Kidney (tissue), 14 donors: ENCODE measurements around the gene SMARCD1. TPM values are rescaled to one million over a fixed set of nuclear protein-coding genes. Genes with fewer than 3 reads are reported as not detected.

Experiments
- DNase-seq, 5 donors: peaks; one replicate each; pipeline ENCODE4 v3.0.0-alpha.2; 2013 to 2020
- FAIRE-seq: peaks from 2 replicates; lab custom pipeline; 2012; peaks lifted over from hg19 to GRCh38; lab: Jason Lieb, UNC
- H3K27ac ChIP-seq, 2 donors: one replicate each; pipeline ENCODE4 v1.7.0; 2013; ENCODE audit warnings: low read depth in 2 of 2, low read length in 2 of 2, inconsistent platforms in 1 of 2
- H3K27me3 ChIP-seq: one replicate; pipeline ENCODE4 v1.7.1; 2013; ENCODE audit warnings: low read length, inconsistent platforms; ENCODE audit not compliant: control insufficient read depth, insufficient read depth
- H3K36me3 ChIP-seq, 3 donors: one replicate each; pipeline versions ENCODE4 v1.7.0 to v1.7.1; 2013; ENCODE audit warnings: low read length in 3 of 3, control low read depth in 1 of 3, inconsistent platforms in 1 of 3; ENCODE audit not compliant: insufficient read depth in 3 of 3, control insufficient read depth in 2 of 3
- H3K4me1 ChIP-seq, 3 donors: one replicate each; pipeline versions ENCODE4 v1.7.0 to v1.7.1; 2013; ENCODE audit warnings: low read length in 3 of 3, inconsistent platforms in 1 of 3, low read depth in 1 of 3; ENCODE audit not compliant: control insufficient read depth in 2 of 3, insufficient read depth in 2 of 3
- H3K4me3 ChIP-seq, 3 donors: one replicate each; pipeline versions ENCODE4 v1.7.0 to v1.8.1; 2013; ENCODE audit warnings: low read length in 3 of 3, control low read depth in 1 of 3, inconsistent platforms in 1 of 3
- H3K9ac ChIP-seq, 3 donors: one replicate each; pipeline versions ENCODE4 v1.7.0 to v1.7.1; 2013; ENCODE audit warnings: low read length in 3 of 3, control low read depth in 1 of 3, inconsistent platforms in 1 of 3
- H3K9me3 ChIP-seq, 3 donors: one replicate each; pipeline versions ENCODE4 v1.7.0 to v1.7.1; 2013; ENCODE audit warnings: low read length in 3 of 3, control low read depth in 1 of 3, inconsistent platforms in 1 of 3; ENCODE audit not compliant: control insufficient read depth in 2 of 3, insufficient read depth in 1 of 3
- intact Hi-C: fragments of 100-400 bp; cut with DNase I; formaldehyde crosslinking; loops from one replicate; pipeline ENCODE4 v1.11.1; 2022
- polyA plus RNA-seq: library from polyadenylated mRNA; stranded (reverse); fragments of 350-450 nt; fragmentation: Illumina TruSeq; extraction: RNeasy Lipid Tissue Mini Kit (QIAGEN cat#74804); gene quantifications from one replicate; pipeline ENCODE4 v1.2.3, GENCODE V29; 2014; ENCODE audit warnings: low read depth, low replicate concordance; ENCODE audit not compliant: insufficient read depth
- total RNA-seq: library from RNA; stranded (reverse); fragmentation: NEBNext Ultra II Directional; extraction: Animal tissue kit (Norgen Biotek cat#: 25700); gene quantifications from one replicate; pipeline ENCODE4 v1.2.1, GENCODE V29; 2021
- TF ChIP-seq, protein P1 (sequence below): IDR thresholded peaks from 3 replicates; pipeline ENCODE4 v1.5.1; 2012; ENCODE audit warnings: mild to moderate bottlenecking, moderate library complexity, borderline replicate concordance; ENCODE audit not compliant: insufficient read depth; ENCODE audit errors: extremely low read depth
- donor health status: control.
- donor health status: control.
- donor health status: control.
- donor health status: control.
- donor health status: control.
- donor health status: DM: yes; HTN: yes; CAD: no.
- donor health status: Normal renal cell carcinoma (clear cell type).

Gene SMARCD1
- total and polyA plus RNA-seq, 2 donors from 2014 or later, result 21.9 to 51.1 TPM

GRCh38 chr12:50149311-50149710 lies 64.2 kb downstream of the SMARCD1 start:
- intact Hi-C loops, result no loop called here
- H3K4me3 ChIP-seq, result no peak overlapping the region
- H3K36me3 ChIP-seq, result no peaks in the 10 kb centered on the region
- no peak overlapping the region for H3K27ac ChIP-seq
- no peak for DNase-seq
- H3K27me3 ChIP-seq, result no peaks in the 10 kb centered on the region
- no peaks in the 10 kb centered on the region for H3K4me1 ChIP-seq
- TF ChIP-seq, protein P1, sequence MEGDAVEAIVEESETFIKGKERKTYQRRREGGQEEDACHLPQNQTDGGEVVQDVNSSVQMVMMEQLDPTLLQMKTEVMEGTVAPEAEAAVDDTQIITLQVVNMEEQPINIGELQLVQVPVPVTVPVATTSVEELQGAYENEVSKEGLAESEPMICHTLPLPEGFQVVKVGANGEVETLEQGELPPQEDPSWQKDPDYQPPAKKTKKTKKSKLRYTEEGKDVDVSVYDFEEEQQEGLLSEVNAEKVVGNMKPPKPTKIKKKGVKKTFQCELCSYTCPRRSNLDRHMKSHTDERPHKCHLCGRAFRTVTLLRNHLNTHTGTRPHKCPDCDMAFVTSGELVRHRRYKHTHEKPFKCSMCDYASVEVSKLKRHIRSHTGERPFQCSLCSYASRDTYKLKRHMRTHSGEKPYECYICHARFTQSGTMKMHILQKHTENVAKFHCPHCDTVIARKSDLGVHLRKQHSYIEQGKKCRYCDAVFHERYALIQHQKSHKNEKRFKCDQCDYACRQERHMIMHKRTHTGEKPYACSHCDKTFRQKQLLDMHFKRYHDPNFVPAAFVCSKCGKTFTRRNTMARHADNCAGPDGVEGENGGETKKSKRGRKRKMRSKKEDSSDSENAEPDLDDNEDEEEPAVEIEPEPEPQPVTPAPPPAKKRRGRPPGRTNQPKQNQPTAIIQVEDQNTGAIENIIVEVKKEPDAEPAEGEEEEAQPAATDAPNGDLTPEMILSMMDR, result no peak
- H3K9me3 ChIP-seq, result no peaks in the 10 kb centered on the region
- no peak for FAIRE-seq
- H3K9ac ChIP-seq, result no peak overlapping the region

Other genes with a start within 250 kb of the SMARCD1 start
- gene BCDIN3D, start 242.2 kb upstream of the SMARCD1 start, total RNA-seq, result 5.1 TPM
- 4.6 TPM for gene BCDIN3D, start 242.2 kb upstream of the SMARCD1 start, polyA plus RNA-seq
- gene FAIM2, start 181.4 kb upstream of the SMARCD1 start, total RNA-seq, result 5.5 TPM
- 1.3 TPM for gene FAIM2, start 181.4 kb upstream of the SMARCD1 start, polyA plus RNA-seq
- 122 TPM for gene AQP2, start 134.6 kb upstream of the SMARCD1 start, total RNA-seq
- 666 TPM for gene AQP2, start 134.6 kb upstream of the SMARCD1 start, polyA plus RNA-seq
- gene AQP5, start 123.5 kb upstream of the SMARCD1 start, total RNA-seq, result 0.91 TPM
- gene AQP5, start 123.5 kb upstream of the SMARCD1 start, polyA plus RNA-seq, result 0.99 TPM
- gene AQP6, start 112.4 kb upstream of the SMARCD1 start, total RNA-seq, result 12.0 TPM
- gene AQP6, start 112.4 kb upstream of the SMARCD1 start, polyA plus RNA-seq, result 74.1 TPM
- 7.7 TPM for gene RACGAP1, start 59.8 kb upstream of the SMARCD1 start, total RNA-seq
- 5.0 TPM for gene RACGAP1, start 59.8 kb upstream of the SMARCD1 start, polyA plus RNA-seq
- gene ASIC1, start 27.7 kb upstream of the SMARCD1 start, total RNA-seq, result 1.6 TPM
- 0.99 TPM for gene ASIC1, start 27.7 kb upstream of the SMARCD1 start, polyA plus RNA-seq
- gene GPD1, start 18.7 kb downstream of the SMARCD1 start, total RNA-seq, result 15.1 TPM
- 139 TPM for gene GPD1, start 18.7 kb downstream of the SMARCD1 start, polyA plus RNA-seq
- gene COX14, start 26.9 kb downstream of the SMARCD1 start, total RNA-seq, result 68.2 TPM
- 242 TPM for gene COX14, start 26.9 kb downstream of the SMARCD1 start, polyA plus RNA-seq
- 52.1 TPM for gene CERS5, start 82.0 kb downstream of the SMARCD1 start, total RNA-seq
- gene CERS5, start 82.0 kb downstream of the SMARCD1 start, polyA plus RNA-seq, result 40.2 TPM
- gene LIMA1, start 198.2 kb downstream of the SMARCD1 start, total RNA-seq, result 76.1 TPM
- 43.1 TPM for gene LIMA1, start 198.2 kb downstream of the SMARCD1 start, polyA plus RNA-seq